ENCODE results near the gene SCN4A. TPM values are rescaled to one million over a fixed set of nuclear protein-coding genes. Genes with fewer than 3 reads are reported as not detected.
"Not testable (repeated sequence)": the region's sequence is repeated elsewhere in the genome, so short reads cannot be mapped to it uniquely, and the experiment has no call there.

Gene SCN4A
- total RNA-seq, 1 experiment from 2014 or later, result 0.03 TPM

DNA sequence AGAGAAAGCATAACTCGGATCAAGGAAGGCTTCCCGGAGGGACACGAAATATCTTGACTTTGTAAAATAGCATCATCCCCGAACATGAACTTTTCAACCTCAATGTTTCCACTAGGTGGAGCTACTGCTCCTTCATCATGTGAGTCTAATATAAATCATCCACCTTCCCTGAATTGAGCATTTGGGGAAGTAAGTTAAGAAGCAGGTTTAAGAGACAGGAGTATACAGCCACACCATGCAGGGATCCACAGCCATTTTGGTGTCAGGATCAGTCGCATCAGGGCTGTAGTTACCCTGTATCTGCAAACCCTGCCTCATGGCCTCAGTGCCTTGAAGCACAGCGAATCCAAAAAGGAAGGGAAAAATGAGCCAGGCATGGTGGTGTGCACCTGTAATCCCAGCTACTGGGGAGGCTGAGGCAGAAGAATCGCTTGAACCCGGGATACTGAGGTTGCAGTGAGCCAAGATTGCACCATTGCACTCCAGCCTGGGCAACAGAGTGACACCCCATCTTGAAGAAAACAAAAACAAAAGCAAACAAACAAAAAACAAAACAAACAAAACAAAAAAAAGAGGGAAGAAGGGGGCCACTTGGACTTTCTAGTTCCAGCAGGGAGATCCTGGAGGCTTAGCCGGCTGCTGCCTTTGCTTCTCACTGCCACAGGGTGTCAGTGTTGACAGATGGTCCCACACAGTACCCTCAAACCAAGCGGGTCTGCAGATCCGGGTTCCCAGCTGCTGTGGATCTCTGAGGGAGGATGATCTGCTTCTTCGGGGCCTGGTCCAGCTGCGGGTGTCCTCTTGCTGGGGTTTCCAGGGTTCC is 83.5 kb downstream of the SCN4A start:
- H3K4me3 ChIP-seq (ENCODE audit: low read depth in 2 of 2, low read length in 2 of 2); H3K27me3 ChIP-seq (ENCODE audit: control insufficient read depth, insufficient read depth, low read length); H3K36me3 ChIP-seq (ENCODE audit: control insufficient read depth, insufficient read depth, low read length); DNase-seq (ENCODE audit: low read depth, low spot score); POLR2A ChIA-PET; intact Hi-C loops (cut with micrococcal nuclease; ENCODE audit: unreplicated experiment); H3K9me3 ChIP-seq (ENCODE audit: control insufficient read depth, insufficient read depth, low read depth, low read length); BruUV-seq (replicated peaks); H3K4me1 ChIP-seq (ENCODE audit: control insufficient read depth, insufficient read depth, low read length); H3K27ac ChIP-seq (ENCODE audit: low read length); in situ Hi-C loops (cut with HindIII; ENCODE audit: low pct_unique_long_range_greater_than_20kb, low sequenced_read_pairs): not testable (repeated sequence)
- TF ChIP-seq, protein P1, sequence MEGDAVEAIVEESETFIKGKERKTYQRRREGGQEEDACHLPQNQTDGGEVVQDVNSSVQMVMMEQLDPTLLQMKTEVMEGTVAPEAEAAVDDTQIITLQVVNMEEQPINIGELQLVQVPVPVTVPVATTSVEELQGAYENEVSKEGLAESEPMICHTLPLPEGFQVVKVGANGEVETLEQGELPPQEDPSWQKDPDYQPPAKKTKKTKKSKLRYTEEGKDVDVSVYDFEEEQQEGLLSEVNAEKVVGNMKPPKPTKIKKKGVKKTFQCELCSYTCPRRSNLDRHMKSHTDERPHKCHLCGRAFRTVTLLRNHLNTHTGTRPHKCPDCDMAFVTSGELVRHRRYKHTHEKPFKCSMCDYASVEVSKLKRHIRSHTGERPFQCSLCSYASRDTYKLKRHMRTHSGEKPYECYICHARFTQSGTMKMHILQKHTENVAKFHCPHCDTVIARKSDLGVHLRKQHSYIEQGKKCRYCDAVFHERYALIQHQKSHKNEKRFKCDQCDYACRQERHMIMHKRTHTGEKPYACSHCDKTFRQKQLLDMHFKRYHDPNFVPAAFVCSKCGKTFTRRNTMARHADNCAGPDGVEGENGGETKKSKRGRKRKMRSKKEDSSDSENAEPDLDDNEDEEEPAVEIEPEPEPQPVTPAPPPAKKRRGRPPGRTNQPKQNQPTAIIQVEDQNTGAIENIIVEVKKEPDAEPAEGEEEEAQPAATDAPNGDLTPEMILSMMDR (IDR thresholded peaks at IDR 0.05), result peak; percentile 74
- peak; percentile 91 for ATAC-seq
- CTCF ChIA-PET, result interaction anchor here (0.6 to 1.0 kb wide), 3 partner anchors 19 to 132 kb away, joined by 3 to 4 read pairs (median 3); no protein-coding TSS in a partner anchor

Other genes starting within 250 kb of the SCN4A start
- gene STRADA, start 231.1 kb downstream of the SCN4A start, total RNA-seq (2021; ENCODE audit: unreplicated experiment), result 26.0 TPM
- 64.8 TPM for gene CCDC47, start 199.3 kb downstream of the SCN4A start, total RNA-seq (2021; ENCODE audit: unreplicated experiment)
- 89.6 TPM for gene DDX42, start 198.7 kb downstream of the SCN4A start, total RNA-seq (2021; ENCODE audit: unreplicated experiment)
- gene PSMC5, start 145.5 kb downstream of the SCN4A start, total RNA-seq (2021; ENCODE audit: unreplicated experiment), result 145 TPM
- 41.3 TPM for gene FTSJ3, start 145.3 kb downstream of the SCN4A start, total RNA-seq (2021; ENCODE audit: unreplicated experiment)
- 59.4 TPM for gene SMARCD2, start 130.2 kb downstream of the SCN4A start, total RNA-seq (2021; ENCODE audit: unreplicated experiment)
- gene CSH2, start 99.2 kb downstream of the SCN4A start, total RNA-seq (2021; ENCODE audit: unreplicated experiment), result not detected
- not detected for gene GH2, start 91.0 kb downstream of the SCN4A start, total RNA-seq (2021; ENCODE audit: unreplicated experiment)
- not detected for gene CSH1, start 76.3 kb downstream of the SCN4A start, total RNA-seq (2021; ENCODE audit: unreplicated experiment)
- gene CSHL1, start 61.7 kb downstream of the SCN4A start, total RNA-seq (2021; ENCODE audit: unreplicated experiment), result not detected
- gene GH1, start 54.1 kb downstream of the SCN4A start, total RNA-seq (2021; ENCODE audit: unreplicated experiment), result not detected
- not detected for gene CD79B, start 40.6 kb downstream of the SCN4A start, total RNA-seq (2021; ENCODE audit: unreplicated experiment)
- gene PRR29, start 25.4 kb upstream of the SCN4A start, total RNA-seq (2021; ENCODE audit: unreplicated experiment), result 0.10 TPM
- 0.33 TPM for gene ICAM2, start 47.7 kb upstream of the SCN4A start, total RNA-seq (2021; ENCODE audit: unreplicated experiment)
- gene ERN1, start 157.2 kb upstream of the SCN4A start, total RNA-seq (2021; ENCODE audit: unreplicated experiment), result 12.1 TPM